Body of pancreas (tissue), 4 donors: ENCODE results near the gene TIMMDC1.

Source experiments
- CTCF ChIP-seq, 7 experiments: fragments of 450-650 bp in 4 of 7; fragments of 200-600 bp in 3 of 7; sonication (generic) in 3 of 7; IDR thresholded peaks; one replicate each; pipeline ENCODE4 v1.5.1; 2016 to 2019; ENCODE audit warnings: antibody characterized with exemption in 7 of 7
- POLR2A ChIP-seq, 3 donors: fragments of 450-650 bp; IDR thresholded peaks; one replicate each; pipeline ENCODE4 v1.6.1; 2016; ENCODE audit warnings: antibody characterized with exemption in 3 of 3, mild to moderate bottlenecking in 2 of 3

GRCh38 chr3:119570229-119570628 lies 71.9 kb downstream of the TIMMDC1 start:
- no peak for TF ChIP-seq CTCF (IDR thresholded peaks at IDR 0.05)
- no peak for TF ChIP-seq POLR2A (IDR thresholded peaks at IDR 0.05)
